ENCODE results near the gene TMEM145.
"Not testable (repeated sequence)": the region's sequence is repeated elsewhere in the genome, so short reads cannot be mapped to it uniquely, and the experiment has no call there.

The TMEM145 gene

GRCh38 chr19:42333975-42334696 lies 21.0 kb downstream of the TMEM145 start:
- DNase-seq: no peak

DNA sequence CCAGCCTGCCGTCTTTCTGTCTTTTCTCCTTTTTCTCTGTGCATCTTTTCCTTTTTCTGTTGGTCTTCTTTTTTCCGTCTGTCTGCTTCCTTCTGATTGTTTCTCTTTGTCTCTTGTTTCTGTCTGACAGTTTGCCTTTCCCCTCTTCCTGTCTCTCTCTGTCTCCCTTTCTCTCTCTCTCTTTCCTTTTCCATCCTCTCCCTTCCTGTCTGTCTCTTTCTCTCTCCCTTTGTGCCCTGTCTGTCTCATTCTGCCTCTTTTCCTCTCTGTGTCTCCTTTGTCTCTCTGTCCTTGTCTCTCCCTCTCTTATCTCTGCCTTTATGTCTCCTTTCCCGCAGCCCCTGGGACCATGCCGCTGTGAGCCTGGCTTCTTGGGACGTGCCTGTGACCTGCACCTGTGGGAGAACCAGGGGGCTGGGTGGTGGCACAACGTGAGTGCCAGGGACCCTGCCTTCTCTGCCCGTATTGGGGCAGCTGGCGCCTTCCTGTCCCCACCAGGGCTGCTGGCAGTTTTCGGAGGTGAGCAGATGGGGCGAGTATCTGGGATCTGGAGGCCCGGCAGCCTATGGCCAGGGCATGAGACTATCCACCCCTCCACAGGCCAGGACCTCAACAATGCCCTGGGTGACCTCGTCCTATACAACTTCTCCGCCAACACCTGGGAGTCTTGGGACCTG lies 21.7 kb downstream of the TMEM145 start:
- DNase-seq: no peak

DNA sequence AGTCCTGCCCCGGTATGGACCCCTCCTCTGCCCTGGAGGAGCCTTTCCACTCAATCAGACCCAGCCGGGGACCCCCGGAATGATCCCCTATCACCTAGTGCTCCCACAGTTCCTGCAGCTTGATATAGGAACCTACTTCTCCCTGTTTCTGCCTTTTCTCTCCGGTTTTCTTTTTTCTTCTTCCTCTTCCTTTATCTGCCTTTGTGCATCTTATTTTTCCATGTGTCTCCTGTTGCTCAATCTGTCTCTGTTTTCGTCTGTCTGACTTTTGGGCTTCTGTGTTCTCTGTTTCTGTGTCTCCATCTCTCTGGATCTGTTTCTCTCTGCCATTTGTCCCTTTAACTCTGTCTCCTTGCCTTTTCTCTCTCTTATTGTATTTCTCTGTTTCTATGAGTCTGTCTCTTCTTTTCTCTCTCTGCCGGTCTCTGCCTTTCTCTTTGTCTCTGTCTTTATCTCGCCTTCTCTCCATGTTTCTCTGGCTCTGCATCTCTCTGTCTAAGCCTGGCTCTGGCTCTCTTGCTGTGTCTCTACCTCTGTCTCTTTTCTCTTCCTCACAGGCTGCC lies 22.3 kb downstream of the TMEM145 start:
- DNase-seq: no peak

DNA sequence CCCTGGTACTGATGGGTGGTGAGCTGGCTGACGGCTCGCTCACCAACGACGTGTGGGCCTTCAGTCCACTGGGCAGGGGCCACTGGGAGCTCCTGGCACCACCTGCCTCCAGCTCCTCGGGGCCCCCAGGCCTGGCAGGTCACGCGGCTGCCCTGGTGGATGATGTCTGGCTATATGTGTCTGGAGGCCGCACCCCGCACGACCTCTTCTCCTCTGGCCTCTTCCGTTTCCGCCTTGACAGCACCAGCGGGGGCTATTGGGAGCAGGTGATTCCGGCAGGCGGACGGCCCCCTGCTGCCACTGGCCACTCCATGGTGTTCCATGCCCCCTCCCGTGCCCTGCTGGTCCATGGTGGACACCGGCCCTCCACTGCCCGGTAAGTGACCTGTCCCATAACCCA lies 22.9 kb downstream of the TMEM145 start:
- DNase-seq: no peak

DNA sequence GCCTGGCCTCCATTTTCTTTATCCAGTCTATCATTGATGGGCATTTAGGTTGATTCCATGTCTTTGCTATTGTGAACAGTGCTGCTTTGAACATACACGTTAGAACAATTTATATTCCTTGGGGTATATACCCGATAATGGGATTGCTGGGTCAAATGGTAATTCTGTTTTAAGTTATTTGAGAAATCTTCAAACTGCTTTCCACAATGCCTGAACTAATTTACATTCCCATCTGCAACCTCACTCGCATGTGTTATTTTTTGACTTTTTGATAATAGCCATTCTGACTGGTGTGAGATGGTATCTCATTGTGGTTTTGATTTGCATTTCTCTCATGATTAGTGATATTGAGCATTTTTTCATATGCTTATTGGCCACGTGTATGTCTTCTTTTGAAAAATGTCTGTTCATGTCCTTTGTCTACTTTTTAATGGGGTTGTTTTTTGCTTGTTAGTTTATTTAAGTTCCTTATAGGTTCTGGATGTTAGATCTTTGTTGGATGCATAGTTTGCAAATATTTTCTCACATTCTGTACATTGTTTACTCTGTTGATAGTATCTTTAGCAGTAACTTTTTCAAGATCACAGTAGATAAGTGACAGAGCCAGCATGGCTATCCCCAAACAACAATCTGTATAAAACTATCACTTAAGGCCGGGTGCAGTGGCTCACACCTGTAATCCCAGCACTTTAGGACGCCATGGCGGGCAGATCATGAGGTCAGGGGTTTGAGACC lies 26.2 kb downstream of the TMEM145 start:
- not testable (repeated sequence) for DNase-seq

- DNase-seq: not testable (repeated sequence)
Observed at GRCh38 chr19:42339922-42340321, 26.8 kb downstream of the TMEM145 start.

GRCh38 chr19:42343344-42344110 lies 30.4 kb downstream of the TMEM145 start:
- DNase-seq: no peak

- DNase-seq: no peak
Observed at GRCh38 chr19:42344336-42344893, 31.3 kb downstream of the TMEM145 start.

DNA sequence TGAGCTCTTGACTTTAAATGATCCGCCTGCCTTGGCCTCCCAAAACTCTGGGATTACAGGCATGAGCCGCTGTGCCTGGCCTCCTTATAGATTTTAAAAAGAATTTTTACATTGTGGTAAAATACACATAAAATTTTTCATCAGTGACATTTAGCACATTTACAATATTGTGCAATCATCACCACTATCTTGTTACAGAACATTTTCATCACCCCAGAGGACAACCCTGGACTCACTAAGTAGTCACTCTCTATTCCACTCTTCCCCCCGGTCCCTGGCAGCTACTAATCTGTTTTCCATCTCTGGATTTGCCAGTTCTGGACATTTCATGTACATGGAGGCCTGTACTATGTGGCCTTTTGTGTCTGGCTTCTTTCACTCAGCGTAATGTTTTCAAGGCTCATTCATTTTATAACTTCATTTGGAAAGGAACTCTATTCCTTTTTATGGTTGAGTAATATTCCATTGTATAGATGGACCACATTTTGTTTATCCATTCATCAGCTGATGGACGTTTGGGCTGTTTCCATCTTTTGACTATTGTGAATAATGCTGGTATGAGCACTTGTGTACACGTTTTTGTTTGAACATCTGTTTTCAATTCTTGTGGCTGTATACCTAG lies 32.2 kb downstream of the TMEM145 start:
- no peak for DNase-seq

DNA sequence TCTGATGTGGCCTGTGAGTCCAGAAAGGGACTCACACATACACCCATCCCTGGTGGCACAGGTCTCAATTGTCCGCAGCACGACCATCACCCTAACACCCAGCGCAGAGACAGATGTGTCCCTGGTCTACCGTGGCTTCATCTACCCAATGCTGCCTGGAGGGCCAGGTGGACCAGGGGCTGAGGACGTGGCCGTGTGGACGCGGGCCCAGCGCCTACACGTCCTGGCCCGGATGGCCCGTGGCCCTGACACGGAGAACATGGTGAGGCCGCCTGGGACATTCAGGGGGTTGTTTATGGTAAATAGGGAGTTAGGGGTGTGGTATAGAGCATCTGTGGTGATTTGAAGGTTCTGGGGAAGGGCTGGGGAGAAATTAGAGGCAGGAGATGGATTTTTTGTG lies 35.1 kb downstream of the TMEM145 start:
- no peak for DNase-seq

DNA sequence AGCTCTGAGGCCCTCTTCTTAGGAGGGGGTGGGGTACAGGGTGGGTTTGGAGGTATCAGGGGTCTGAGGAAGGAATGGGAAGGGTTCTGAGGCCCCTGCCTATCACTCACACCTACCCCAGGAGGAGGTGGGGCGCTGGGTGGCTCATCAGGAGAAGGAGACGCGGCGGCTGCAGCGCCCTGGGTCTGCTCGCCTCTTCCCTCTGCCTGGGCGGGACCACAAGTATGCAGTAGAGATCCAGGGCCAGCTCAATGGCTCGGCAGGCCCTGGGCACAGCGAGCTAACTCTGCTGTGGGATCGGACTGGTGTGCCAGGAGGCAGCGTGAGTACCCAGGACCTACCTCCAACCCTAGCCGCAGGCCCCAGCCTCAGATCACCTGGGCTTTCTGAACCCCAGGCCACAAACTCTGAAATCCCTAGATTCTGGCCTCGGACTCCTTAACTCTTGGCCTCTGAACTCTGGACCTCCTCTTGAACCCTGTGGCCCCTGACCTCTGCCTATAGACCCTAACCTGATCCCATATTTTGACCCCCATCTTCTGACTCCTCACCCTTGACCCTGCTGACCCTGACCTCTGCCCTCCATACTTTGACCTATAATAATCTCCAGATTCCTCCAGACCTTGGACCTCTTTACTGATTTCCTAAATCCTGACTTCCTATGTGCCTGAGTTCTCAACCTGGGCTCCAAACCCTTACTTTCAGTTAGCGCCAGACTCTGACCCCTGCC lies 36.4 kb downstream of the TMEM145 start:
- no peak for DNase-seq

- DNase-seq: no peak
Observed at GRCh38 chr19:42350417-42350816, 37.3 kb downstream of the TMEM145 start.

DNA sequence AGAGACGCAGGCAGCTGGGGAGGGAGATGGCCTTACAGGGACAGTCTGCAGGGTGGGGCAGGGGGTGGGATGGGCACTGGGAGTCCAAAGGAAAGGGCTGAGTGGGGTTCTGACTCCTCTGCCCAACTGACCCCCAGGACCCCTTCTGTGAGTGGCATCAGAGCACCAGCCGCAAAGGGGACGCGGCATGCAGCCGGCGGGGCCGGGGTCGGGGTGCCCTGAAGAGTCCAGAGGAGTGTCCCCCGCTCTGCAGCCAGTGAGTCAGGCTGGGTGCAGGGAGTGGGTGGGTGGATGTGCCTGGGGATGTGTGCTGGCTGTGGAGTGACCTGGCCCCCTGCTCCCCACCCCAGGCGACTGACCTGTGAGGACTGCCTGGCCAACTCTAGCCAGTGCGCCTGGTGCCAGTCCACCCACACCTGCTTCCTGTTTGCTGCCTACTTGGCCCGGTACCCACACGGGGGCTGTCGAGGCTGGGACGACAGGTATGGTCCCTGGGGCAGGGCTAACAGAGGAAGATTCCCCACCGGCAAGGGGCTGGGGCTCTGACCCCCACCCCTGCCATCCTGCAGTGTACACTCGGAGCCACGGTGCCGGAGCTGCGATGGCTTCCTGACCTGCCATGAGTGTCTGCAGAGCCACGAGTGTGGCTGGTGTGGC lies 38.1 kb downstream of the TMEM145 start:
- peak in 1 of 56 donors; percentile 24 for DNase-seq

GRCh38 chr19:42352301-42353259 lies 39.5 kb downstream of the TMEM145 start:
- DNase-seq: peak in 52 of 56 donors; percentile 14 to 94 (median 73)

DNA sequence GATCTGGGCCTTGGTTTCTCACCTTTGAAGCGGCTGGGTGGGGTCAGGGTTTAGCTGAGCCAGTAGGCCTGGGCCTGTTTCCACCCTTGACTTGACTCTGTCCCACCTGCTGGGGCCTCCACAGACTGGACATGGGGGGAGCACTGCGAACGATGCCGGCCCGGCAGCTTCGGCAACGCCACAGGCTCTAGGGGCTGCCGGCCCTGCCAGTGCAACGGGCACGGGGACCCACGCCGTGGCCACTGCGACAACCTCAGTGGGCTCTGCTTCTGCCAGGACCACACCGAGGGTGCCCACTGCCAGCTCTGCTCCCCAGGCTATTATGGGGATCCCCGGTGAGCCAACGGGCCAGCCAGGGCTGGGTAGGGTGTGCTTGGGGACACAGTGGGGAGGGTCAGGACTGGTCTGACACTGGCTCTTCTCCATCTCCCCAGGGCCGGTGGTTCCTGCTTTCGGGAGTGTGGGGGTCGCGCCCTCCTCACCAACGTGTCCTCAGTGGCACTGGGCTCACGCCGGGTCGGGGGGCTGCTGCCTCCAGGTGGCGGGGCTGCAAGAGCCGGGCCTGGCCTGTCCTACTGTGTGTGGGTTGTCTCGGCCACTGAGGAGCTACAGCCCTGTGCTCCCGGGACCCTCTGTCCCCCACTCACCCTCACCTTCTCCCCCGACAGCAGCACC lies 40.4 kb downstream of the TMEM145 start:
- DNase-seq: no peak

DNA sequence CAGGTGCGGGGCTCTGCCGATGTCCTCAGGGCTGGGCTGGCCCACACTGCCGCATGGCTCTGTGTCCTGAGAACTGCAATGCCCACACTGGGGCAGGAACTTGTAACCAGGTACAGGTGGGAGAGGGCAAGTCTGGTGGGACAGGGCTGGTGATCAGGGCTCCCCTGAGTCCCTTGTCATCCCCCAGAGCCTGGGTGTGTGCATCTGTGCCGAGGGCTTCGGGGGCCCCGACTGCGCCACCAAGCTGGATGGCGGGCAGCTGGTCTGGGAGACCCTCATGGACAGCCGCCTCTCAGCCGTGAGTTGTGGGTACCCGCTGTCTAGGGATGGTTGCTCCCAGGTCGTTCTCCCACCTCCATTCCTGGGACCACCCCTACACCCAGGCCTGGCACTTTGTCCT lies 42.8 kb downstream of the TMEM145 start:
- no peak for DNase-seq

GRCh38 chr19:42356686-42357085 lies 43.6 kb downstream of the TMEM145 start:
- no peak for DNase-seq

Measured in nucleus accumbens (tissue), 56 donors.